HL-60 (cell line): ENCODE measurements around the gene GRIK2.

Source experiments
- DNase-seq, 2 experiments: peaks; one replicate each; pipeline ENCODE4 v3.0.0-alpha.2; 2010 to 2020; ENCODE audit warnings: low read depth in 1 of 2, low spot score in 1 of 2
- H3K27ac ChIP-seq: fragments of 250-450 bp; sonication (Bioruptor Pico); replicated peaks from 2 replicates; pipeline ENCODE4 v1.5.1; 2020; ENCODE audit warnings: mild to moderate bottlenecking, moderate library complexity
- H3K27me3 ChIP-seq: fragments of 250-450 bp; sonication (Bioruptor Pico); 2 replicates; pipeline ENCODE4 v1.5.1; 2021; ENCODE audit warnings: mild to moderate bottlenecking, moderate library complexity; ENCODE audit not compliant: insufficient read depth, poor library complexity, severe bottlenecking
- H3K4me3 ChIP-seq: replicated peaks from 2 replicates; pipeline ENCODE4 v1.5.1; 2011; ENCODE audit warnings: mild to moderate bottlenecking, control low read depth, low read length; ENCODE audit not compliant: insufficient read depth
- GABPA ChIP-seq: IDR thresholded peaks from 2 replicates; pipeline ENCODE4 v1.6.1; 2012; ENCODE audit warnings: low read depth
- POLR2AphosphoS5 ChIP-seq: IDR thresholded peaks from 2 replicates; pipeline ENCODE4 v1.6.1; 2012; ENCODE audit warnings: low read depth
- SPI1 ChIP-seq: IDR thresholded peaks from 2 replicates; pipeline ENCODE4 v1.6.1; 2012; ENCODE audit warnings: low read depth, mild to moderate bottlenecking, borderline replicate concordance
- TF ChIP-seq, protein P1 (sequence below): IDR thresholded peaks from 2 replicates; pipeline ENCODE4 v1.6.1; 2012; ENCODE audit warnings: low read depth; ENCODE audit not compliant: insufficient replicate concordance
- TF ChIP-seq, protein P2 (sequence below): IDR thresholded peaks from one replicate; pipeline ENCODE4 v1.5.1; 2011; ENCODE audit warnings: low read length, control low read depth, inconsistent platforms; ENCODE audit not compliant: insufficient read depth

GRIK2 gene

DNA sequence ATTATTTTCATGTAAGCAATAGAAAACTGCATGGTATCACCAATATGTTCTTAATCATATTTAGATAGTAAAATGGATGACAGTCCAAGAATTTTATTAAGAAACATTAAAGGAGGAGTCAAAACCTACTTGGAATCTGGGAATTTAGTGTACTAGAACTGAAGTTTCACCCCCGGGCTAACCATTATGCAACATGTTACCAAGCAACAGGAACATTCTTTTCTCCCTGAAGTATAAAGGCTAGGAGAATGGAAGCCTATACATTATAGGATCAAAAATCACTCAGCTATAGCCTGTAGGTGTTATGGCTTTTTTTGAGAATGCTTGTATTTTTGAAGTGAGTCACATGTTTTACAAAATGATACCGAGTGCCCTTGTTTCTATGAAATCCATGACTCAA, 538.3 kb downstream of the GRIK2 start:
- DNase-seq, result no peak
- Histone ChIP-seq H3K27ac (no peak overlapping the region), H3K4me3 (no peak overlapping the region), H3K27me3 (no peaks in the 10 kb centered on the region)
- TF ChIP-seq, protein P1, sequence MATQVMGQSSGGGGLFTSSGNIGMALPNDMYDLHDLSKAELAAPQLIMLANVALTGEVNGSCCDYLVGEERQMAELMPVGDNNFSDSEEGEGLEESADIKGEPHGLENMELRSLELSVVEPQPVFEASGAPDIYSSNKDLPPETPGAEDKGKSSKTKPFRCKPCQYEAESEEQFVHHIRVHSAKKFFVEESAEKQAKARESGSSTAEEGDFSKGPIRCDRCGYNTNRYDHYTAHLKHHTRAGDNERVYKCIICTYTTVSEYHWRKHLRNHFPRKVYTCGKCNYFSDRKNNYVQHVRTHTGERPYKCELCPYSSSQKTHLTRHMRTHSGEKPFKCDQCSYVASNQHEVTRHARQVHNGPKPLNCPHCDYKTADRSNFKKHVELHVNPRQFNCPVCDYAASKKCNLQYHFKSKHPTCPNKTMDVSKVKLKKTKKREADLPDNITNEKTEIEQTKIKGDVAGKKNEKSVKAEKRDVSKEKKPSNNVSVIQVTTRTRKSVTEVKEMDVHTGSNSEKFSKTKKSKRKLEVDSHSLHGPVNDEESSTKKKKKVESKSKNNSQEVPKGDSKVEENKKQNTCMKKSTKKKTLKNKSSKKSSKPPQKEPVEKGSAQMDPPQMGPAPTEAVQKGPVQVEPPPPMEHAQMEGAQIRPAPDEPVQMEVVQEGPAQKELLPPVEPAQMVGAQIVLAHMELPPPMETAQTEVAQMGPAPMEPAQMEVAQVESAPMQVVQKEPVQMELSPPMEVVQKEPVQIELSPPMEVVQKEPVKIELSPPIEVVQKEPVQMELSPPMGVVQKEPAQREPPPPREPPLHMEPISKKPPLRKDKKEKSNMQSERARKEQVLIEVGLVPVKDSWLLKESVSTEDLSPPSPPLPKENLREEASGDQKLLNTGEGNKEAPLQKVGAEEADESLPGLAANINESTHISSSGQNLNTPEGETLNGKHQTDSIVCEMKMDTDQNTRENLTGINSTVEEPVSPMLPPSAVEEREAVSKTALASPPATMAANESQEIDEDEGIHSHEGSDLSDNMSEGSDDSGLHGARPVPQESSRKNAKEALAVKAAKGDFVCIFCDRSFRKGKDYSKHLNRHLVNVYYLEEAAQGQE, result no peak
- TF ChIP-seq, protein P2, sequence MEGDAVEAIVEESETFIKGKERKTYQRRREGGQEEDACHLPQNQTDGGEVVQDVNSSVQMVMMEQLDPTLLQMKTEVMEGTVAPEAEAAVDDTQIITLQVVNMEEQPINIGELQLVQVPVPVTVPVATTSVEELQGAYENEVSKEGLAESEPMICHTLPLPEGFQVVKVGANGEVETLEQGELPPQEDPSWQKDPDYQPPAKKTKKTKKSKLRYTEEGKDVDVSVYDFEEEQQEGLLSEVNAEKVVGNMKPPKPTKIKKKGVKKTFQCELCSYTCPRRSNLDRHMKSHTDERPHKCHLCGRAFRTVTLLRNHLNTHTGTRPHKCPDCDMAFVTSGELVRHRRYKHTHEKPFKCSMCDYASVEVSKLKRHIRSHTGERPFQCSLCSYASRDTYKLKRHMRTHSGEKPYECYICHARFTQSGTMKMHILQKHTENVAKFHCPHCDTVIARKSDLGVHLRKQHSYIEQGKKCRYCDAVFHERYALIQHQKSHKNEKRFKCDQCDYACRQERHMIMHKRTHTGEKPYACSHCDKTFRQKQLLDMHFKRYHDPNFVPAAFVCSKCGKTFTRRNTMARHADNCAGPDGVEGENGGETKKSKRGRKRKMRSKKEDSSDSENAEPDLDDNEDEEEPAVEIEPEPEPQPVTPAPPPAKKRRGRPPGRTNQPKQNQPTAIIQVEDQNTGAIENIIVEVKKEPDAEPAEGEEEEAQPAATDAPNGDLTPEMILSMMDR, result no peak
- no peak for TF ChIP-seq POLR2AphosphoS5

DNA sequence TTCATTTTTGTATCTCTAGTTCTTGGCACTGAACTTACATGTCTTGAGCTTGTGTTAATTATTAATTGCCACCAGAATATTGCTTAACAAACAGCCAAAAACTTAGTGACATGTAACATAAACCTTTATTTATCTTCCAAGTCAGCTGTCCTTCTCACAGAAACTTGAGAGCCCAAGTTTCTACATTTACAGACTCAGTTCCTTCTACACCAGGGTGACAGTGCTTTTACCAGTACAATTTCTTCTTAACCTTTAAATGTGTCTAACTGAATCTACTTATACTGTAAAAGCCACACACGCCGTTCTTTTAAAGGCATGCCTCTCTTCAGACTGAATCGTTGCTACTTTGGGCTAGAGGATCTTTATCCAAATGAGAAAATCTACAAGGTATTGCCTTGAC, 539.2 kb downstream of the GRIK2 start:
- Histone ChIP-seq H3K27ac (no peak overlapping the region), H3K4me3 (no peak overlapping the region), H3K27me3 (no peaks in the 10 kb centered on the region)
- TF ChIP-seq GABPA, result no peak
- TF ChIP-seq, protein P2, result no peak
- no peak for TF ChIP-seq SPI1
- TF ChIP-seq POLR2AphosphoS5, result no peak
- TF ChIP-seq, protein P1, result no peak
- DNase-seq, result no peak

DNA sequence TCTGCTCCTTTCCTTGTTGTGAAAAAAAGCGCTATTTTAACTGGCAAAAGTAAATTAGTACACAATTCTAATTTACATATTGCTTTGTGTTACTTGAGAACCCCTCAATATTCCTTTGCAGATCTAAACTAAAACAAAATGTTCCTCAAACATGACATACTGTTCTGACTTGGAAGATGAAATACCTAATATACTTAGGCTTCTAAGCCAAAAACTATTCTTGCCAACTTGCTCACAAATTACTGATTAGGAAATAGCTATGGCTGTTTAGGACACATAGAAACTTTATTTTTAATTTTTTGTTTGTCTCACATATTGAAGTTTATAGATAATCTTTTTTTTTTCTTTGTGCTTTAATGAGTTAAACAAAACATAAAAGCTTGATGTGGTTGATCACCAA, 542.2 kb downstream of the GRIK2 start:
- Histone ChIP-seq H3K27ac (no peak overlapping the region), H3K27me3 (no peaks in the 10 kb centered on the region), H3K4me3 (no peak overlapping the region)
- no peak for DNase-seq
- no peak for TF ChIP-seq POLR2AphosphoS5
- no peak for TF ChIP-seq SPI1
- TF ChIP-seq, protein P2, result no peak
- no peak for TF ChIP-seq GABPA
- TF ChIP-seq, protein P1, result no peak
